Nephron progenitor cell (in vitro differentiated cells): ENCODE results near the gene TBC1D20.
A peak's percentile ranks its signal among the peaks of the same experiment; 100 is the strongest.

Experiments used
- DNase-seq: peaks from one replicate; pipeline ENCODE4 v3.0.0; 2021
- H3K27ac Mint-ChIP-seq: 2 replicates; pipeline ENCODE4 v1.8.0; 2021; ENCODE audit warnings: mild to moderate bottlenecking, moderate library complexity, mixed read lengths
- H3K27me3 Mint-ChIP-seq: 2 replicates; pipeline ENCODE4 v1.8.0; 2021; ENCODE audit warnings: mild to moderate bottlenecking, low read depth, mixed read lengths; ENCODE audit not compliant: poor library complexity
- H3K36me3 Mint-ChIP-seq: 2 replicates; pipeline ENCODE4 v1.8.0; 2021; ENCODE audit warnings: low read depth, mixed read lengths
- H3K4me1 Mint-ChIP-seq: 2 replicates; pipeline ENCODE4 v1.8.0; 2021; ENCODE audit warnings: mixed read lengths
- H3K4me3 Mint-ChIP-seq: 2 replicates; pipeline ENCODE4 v1.8.0; 2021; ENCODE audit warnings: mild to moderate bottlenecking, moderate library complexity, mixed read lengths
- H3K9me3 Mint-ChIP-seq: 2 replicates; pipeline ENCODE4 v1.8.0; 2021; ENCODE audit warnings: mild to moderate bottlenecking, moderate library complexity, mixed read lengths
- TF ChIP-seq, protein P1 (sequence below): fragments of 200-600 bp; sonication (generic); IDR thresholded peaks from 2 replicates; pipeline ENCODE4 v1.5.0; 2021; ENCODE audit warnings: antibody characterized with exemption

TBC1D20 gene

GRCh38 chr20:416950-417800, 45.2 kb downstream of the TBC1D20 start:
- TF ChIP-seq, protein P1, sequence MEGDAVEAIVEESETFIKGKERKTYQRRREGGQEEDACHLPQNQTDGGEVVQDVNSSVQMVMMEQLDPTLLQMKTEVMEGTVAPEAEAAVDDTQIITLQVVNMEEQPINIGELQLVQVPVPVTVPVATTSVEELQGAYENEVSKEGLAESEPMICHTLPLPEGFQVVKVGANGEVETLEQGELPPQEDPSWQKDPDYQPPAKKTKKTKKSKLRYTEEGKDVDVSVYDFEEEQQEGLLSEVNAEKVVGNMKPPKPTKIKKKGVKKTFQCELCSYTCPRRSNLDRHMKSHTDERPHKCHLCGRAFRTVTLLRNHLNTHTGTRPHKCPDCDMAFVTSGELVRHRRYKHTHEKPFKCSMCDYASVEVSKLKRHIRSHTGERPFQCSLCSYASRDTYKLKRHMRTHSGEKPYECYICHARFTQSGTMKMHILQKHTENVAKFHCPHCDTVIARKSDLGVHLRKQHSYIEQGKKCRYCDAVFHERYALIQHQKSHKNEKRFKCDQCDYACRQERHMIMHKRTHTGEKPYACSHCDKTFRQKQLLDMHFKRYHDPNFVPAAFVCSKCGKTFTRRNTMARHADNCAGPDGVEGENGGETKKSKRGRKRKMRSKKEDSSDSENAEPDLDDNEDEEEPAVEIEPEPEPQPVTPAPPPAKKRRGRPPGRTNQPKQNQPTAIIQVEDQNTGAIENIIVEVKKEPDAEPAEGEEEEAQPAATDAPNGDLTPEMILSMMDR = no peak
- H3K4me1 Mint-ChIP-seq = peaks cover 9% of the 10 kb centered on the region
- no peak for DNase-seq

DNA sequence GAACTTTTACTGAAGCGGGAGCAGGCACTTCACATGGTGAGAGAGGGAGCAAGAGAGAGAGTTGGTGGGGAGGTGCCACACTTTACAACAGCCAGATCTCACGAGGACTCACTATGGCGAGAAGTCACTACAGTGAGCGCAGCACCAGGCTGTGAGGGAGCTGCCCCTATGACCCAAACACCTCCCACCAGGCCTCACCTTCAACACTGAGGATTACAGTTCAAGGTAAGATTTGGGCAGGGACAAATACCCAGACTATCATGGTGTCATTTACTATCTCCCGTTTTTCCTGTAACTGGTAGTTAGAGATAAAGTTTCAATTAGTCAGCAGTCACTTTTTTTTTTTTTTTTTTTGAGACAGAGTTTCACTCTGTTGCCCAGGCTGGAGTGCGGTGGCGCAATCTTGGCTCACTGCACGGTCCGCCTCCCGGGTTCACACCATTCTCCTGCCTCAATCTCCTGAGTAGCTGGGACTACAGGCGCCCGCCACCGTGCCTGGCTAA, 46.5 kb downstream of the TBC1D20 start:
- no peak overlapping the region for H3K27ac Mint-ChIP-seq
- no peak overlapping the region for H3K4me3 Mint-ChIP-seq
- H3K27me3 Mint-ChIP-seq = peaks cover 2% of the 10 kb centered on the region

More at GRCh38 chr20:416950-417800, 45.2 kb downstream of the TBC1D20 start:
- Mint-ChIP-seq H3K4me3 (no peak overlapping the region), H3K27me3 (peaks cover 2% of the 10 kb centered on the region), H3K27ac (no peak overlapping the region), H3K9me3 (peaks cover 14% of the 10 kb centered on the region), H3K36me3 (peaks cover 62% of the 10 kb centered on the region)

GRCh38 chr20:414161-414560, 48.2 kb downstream of the TBC1D20 start:
- TF ChIP-seq, protein P1 = no peak
- peaks cover 23% of the 10 kb centered on the region for H3K9me3 Mint-ChIP-seq
- H3K4me1 Mint-ChIP-seq = peaks cover 26% of the 10 kb centered on the region
- no peaks in the 10 kb centered on the region for H3K27me3 Mint-ChIP-seq
- H3K36me3 Mint-ChIP-seq = peaks cover 74% of the 10 kb centered on the region
- no peak for DNase-seq
- H3K27ac Mint-ChIP-seq = no peak overlapping the region
- H3K4me3 Mint-ChIP-seq = no peak overlapping the region

More for the DNA sequence above, 46.5 kb downstream of the TBC1D20 start:
- peaks cover 64% of the 10 kb centered on the region for H3K36me3 Mint-ChIP-seq
- peaks cover 12% of the 10 kb centered on the region for H3K4me1 Mint-ChIP-seq
- peaks cover 23% of the 10 kb centered on the region for H3K9me3 Mint-ChIP-seq
- TF ChIP-seq, protein P1 = no peak
- no peak for DNase-seq

GRCh38 chr20:412081-412480, 50.3 kb downstream of the TBC1D20 start:
- Mint-ChIP-seq H3K4me1 (peaks cover 36% of the 10 kb centered on the region), H3K36me3 (peaks cover 66% of the 10 kb centered on the region), H3K9me3 (peaks cover 23% of the 10 kb centered on the region), H3K4me3 (no peak overlapping the region), H3K27ac (no peak overlapping the region), H3K27me3 (no peaks in the 10 kb centered on the region)
- DNase-seq = no peak
- TF ChIP-seq, protein P1 = no peak

DNA sequence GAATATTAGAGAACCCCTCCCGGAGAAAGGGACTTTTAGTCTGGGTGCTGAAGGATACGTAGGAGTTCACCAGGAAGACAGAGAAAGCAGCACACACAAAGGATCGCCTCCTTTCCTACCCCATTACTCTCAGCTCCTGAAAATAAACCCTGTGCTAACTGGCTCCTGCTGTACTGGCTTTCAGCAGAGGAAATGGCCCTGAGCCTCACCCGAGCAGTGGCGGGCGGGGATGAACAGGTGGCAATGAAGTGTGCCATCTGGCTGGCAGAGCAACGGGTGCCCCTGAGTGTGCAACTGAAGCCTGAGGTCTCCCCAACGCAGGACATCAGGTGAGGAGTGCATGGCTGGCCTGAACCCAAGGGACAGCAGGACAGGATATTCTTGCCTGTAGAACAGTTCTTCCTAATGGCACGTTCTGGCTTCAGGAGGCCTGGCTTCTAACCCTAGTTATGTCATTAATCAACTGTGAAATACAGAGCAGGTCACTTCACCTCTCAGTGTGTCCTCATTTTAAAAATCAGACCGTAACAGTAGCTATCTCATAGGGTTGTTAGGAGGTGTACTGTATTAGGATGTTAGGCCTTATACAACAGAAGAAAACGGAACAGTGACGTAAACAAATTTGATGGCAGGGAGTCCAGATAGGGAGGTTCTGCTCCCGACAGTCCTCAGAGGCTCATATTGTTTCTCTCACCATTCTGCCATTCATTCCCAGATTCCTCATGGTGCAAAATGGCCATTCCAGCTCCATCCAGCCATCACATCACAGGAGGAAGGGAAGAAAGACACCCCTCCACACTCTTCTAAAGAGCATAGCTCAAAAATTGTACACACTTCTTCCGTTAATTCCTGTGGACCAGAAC, 52.4 kb downstream of the TBC1D20 start:
- DNase-seq = no peak
- H3K4me3 Mint-ChIP-seq = peak overlapping the region; percentile 88
- H3K9me3 Mint-ChIP-seq = peaks cover 28% of the 10 kb centered on the region
- H3K27me3 Mint-ChIP-seq = peaks cover 12% of the 10 kb centered on the region
- H3K36me3 Mint-ChIP-seq = peaks cover 49% of the 10 kb centered on the region
- TF ChIP-seq, protein P1 = no peak
- H3K27ac Mint-ChIP-seq = no peak overlapping the region
- peaks cover 31% of the 10 kb centered on the region for H3K4me1 Mint-ChIP-seq
